RWPE1 (cell line): ENCODE measurements around the gene SMPD3.

Experiments
- CTCF ChIA-PET: fragments of 350-600 bp; sonication (Branson Sonifier 250); formaldehyde crosslinking; extraction: SDS; loops from one replicate; lab custom pipeline; 2021; lab: Yijun Ruan, JAX
- POLR2A ChIA-PET: fragments of 400-600 bp; formaldehyde crosslinking; extraction: SDS; loops from one replicate; lab custom pipeline; 2020; ENCODE audit warnings: antibody characterized with exemption; ENCODE audit not compliant: low non-redundant PET; lab: Yijun Ruan, JAX
- DNase-seq: peaks from one replicate; pipeline ENCODE4 v3.0.0; 2012; ENCODE audit warnings: low spot score
- H3K27ac ChIP-seq: fragments of 450-650 bp; 2 replicates; pipeline ENCODE4 v1.5.1; 2017
- TF ChIP-seq, protein P1 (sequence below): fragments of 450-650 bp; conservative IDR thresholded peaks from 2 replicates; pipeline ENCODE4 v1.5.1; 2017; ENCODE audit warnings: low read depth, mild to moderate bottlenecking

The SMPD3 gene

DNA sequence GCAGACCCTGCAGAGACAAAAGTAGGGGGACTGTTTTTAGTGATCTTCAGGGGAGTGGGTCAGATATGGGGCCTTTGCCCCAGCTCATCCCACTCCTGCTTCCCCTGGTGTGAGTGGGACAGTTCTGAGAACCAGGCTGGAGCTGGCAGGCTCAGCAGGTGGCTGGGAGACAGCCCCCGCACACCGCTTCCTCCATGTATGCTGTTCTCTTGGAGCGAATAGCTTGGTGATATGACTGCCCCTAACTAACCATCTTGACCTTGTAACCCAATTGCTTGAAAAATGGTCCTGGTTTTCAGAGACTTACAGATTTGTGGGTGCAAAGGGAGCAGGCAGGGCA lies 76.0 kb downstream of the SMPD3 start:
- ChIA-PET POLR2A (interaction anchor here (1.0 kb wide), 1 partner anchor 32 kb away, joined by 3 read pairs; no protein-coding TSS in a partner anchor), CTCF (interaction anchor here (0.6 to 0.9 kb wide), 2 partner anchors 12 to 22 kb away, joined by 3 read pairs; no protein-coding TSS in a partner anchor)
- no peak overlapping the region for H3K27ac ChIP-seq
- TF ChIP-seq, protein P1, sequence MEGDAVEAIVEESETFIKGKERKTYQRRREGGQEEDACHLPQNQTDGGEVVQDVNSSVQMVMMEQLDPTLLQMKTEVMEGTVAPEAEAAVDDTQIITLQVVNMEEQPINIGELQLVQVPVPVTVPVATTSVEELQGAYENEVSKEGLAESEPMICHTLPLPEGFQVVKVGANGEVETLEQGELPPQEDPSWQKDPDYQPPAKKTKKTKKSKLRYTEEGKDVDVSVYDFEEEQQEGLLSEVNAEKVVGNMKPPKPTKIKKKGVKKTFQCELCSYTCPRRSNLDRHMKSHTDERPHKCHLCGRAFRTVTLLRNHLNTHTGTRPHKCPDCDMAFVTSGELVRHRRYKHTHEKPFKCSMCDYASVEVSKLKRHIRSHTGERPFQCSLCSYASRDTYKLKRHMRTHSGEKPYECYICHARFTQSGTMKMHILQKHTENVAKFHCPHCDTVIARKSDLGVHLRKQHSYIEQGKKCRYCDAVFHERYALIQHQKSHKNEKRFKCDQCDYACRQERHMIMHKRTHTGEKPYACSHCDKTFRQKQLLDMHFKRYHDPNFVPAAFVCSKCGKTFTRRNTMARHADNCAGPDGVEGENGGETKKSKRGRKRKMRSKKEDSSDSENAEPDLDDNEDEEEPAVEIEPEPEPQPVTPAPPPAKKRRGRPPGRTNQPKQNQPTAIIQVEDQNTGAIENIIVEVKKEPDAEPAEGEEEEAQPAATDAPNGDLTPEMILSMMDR, result no peak
- no peak for DNase-seq

DNA sequence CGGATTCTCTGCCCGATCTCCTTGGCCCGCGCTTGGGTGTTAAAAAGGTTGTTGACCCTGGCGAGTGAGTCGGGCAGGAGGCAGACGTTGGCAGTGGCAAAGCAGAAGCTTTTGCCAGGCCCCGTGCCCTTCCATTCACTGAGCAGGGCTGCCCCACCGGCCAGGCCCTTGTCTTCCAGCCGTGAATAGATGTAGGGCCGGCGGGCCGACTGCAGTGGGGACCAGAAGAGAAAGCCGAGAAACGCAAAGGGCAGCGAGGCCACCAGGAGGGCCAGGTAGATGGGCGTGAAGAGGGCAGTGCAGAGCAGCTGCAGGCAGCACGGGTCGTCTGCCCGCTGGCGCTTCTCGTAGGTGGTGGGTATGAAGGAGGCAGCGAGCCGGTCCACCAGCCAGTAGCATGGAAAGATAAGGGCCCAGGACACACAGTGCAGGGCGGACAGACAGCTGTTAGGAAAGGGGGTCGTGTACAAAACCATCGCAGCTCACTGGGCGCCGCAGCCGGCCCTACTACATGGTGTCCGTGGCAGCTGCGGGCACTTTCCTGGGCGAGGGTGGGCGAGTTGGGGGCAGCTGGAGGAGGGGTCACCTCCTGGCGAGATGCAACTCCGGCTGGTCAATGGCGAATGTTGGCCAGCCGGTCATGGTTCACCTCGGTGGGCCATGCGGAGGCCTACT lies 76.5 kb downstream of the SMPD3 start:
- CTCF ChIA-PET, result interaction anchor here (0.9 kb wide), 1 partner anchor 12 kb away, joined by 3 read pairs; no protein-coding TSS in a partner anchor

DNA sequence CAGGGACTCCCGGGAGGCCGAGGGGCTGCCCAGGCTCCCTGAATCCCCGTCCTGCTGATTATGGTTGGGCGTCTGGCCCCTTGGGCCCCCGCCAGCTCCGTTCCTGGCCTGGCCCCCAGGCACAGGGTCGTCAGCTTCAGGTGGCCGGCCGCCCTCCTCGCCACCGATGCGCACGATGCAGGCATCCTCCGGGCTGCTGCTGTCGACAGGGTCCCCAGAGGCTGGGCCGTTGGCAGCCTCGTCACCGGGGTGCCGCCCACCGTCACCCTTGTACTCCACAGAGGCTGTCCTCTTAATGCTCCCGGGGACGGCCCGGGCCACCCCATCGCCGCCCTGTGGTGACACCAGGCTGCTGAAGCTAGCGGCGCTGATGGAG lies 77.0 kb downstream of the SMPD3 start:
- TF ChIP-seq, protein P1, result no peak
- CTCF ChIA-PET, result interaction anchor here (0.6 to 0.8 kb wide), 2 partner anchors 36 to 139 kb away, joined by 3 to 7 read pairs; no protein-coding TSS in a partner anchor
- no peak overlapping the region for H3K27ac ChIP-seq
- POLR2A ChIA-PET, result no interaction called here
- no peak for DNase-seq

More for the DNA sequence above, 76.5 kb downstream of the SMPD3 start:
- POLR2A ChIA-PET, result no interaction called here
- H3K27ac ChIP-seq, result no peak overlapping the region
- no peak for DNase-seq
- TF ChIP-seq, protein P1, result no peak

DNA sequence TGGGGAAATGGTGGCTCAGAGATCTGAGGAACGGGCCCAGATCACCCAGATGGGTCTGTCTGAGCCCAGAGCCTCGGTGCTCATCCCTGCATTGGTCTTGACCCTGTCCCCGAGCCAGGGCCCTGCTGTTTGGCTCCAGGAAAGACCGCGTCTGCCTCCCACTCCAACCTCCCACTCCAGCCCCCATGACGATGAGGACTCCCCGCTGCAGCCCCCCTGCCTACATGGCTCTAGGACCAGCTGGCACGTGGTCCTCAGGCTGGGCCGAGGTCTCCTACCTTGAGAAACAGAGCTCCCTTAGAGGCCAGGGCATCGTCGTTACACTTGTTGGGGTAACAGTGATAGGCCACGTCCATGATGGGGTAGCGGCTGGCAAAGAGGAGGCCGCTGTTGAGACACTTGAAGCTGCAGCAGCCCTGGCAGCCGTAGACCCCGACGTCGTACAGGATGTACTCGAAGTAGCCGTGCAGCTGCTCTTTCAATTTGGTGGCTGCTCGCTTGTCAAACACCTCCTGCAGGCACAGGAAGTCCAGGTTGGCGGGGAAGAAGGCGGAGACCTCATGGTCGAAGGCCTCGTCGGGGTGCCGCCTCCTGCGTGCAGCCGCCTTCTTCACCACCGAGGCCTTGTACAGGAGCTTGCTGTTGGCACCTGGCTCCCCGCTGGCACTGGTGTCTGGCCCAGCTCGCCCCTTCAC lies 77.6 kb downstream of the SMPD3 start:
- H3K27ac ChIP-seq, result no peak overlapping the region
- TF ChIP-seq, protein P1, result no peak
- ChIA-PET CTCF (interaction anchor here (0.6 to 0.8 kb wide), 3 partner anchors 37 to 139 kb away, joined by 3 to 7 read pairs (median 3); no protein-coding TSS in a partner anchor), POLR2A (no interaction called here)
- no peak for DNase-seq

DNA sequence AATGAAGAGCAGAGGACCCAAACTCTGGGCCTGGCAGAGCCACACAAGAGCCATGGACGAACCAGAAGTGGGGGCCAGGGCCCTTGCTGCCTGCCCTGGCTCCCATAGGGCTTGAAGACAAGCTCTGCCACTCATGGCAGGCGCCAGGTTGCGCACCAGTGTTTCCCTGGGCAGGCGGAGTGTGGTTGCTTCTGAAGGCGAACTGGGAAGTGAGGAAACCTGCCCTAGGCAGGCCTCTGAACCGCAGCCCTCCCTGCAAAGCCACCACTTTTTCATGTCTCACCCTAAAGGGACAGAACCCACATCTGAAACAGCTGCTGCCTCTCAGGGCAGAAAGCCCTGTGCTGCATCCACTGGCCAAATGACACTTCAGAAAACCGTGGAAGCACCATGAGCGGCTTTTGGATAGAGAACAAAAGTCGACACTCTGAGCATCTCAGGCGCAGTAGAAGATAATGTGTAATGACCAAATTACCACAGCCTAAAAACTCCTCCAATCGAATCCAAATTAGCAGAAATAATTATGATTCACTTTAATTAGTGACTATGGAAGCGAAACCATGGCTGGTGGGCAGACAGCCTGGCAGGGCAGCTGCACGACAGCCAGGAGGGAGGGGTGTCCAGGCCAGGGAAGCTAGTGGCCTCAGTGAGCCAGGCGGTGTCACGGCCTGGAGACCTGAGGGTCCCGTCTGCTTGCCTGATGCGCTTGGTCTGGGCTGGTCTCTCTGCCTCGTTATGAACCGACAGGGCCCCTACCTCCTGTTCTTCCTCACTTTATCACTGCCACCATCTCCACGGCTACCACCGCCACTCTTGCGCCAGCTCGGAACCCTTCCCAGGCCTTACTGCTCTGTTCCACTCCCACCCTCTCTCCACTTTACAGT lies 78.4 kb downstream of the SMPD3 start:
- ChIA-PET POLR2A (no interaction called here), CTCF (interaction anchor here (0.5 to 0.8 kb wide), 4 partner anchors 15 to 1220 kb away, joined by 3 to 7 read pairs (median 4); no protein-coding TSS in a partner anchor)
- H3K27ac ChIP-seq, result no peak overlapping the region
- TF ChIP-seq, protein P1, result no peak
- DNase-seq, result no peak

DNA sequence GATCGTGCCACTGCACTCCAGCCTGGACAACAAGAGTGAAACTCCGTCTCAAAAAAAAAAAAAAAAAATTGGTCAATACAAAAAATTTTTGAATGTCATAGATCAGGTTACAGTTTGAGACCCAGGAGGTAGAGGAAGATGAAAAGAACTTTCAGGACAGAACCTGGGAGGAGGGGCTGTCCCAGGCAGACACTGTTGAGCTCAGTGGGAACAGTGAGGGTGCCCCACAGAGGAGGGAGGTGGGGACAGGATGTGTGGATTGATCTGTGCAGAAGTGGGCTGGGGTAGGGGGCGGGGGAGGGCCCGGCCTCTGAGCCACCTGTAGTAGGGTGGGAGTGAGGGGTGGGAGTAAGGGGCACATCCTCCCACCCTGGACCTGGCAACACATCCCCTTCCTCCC lies 79.1 kb downstream of the SMPD3 start:
- no peak overlapping the region for H3K27ac ChIP-seq
- POLR2A ChIA-PET, result no interaction called here
- no peak for DNase-seq
- TF ChIP-seq, protein P1, result no peak
- CTCF ChIA-PET, result interaction anchor here (0.7 kb wide), 1 partner anchor 14 kb away, joined by 3 read pairs; no protein-coding TSS in a partner anchor
